SJCRH30 (cell line): ENCODE measurements around the gene TNFRSF12A. TPM values are rescaled to one million over a fixed set of nuclear protein-coding genes. Genes with fewer than 3 reads are reported as not detected.
A peak's percentile ranks its signal among the peaks of the same experiment; 100 is the strongest.

ENCODE experiments used
- DNase-seq, 2 experiments: peaks; one replicate each; pipeline ENCODE4 v3.0.0-alpha.2; 2015 to 2020
- H3K27ac ChIP-seq: fragments of 250-450 bp; sonication (Bioruptor Pico); 2 replicates; pipeline ENCODE4 v1.5.1; 2020; ENCODE audit warnings: mild to moderate bottlenecking, moderate library complexity
- H3K27me3 ChIP-seq: fragments of 250-450 bp; sonication (Bioruptor Pico); 2 replicates; pipeline ENCODE4 v1.5.1; 2020; ENCODE audit warnings: mild to moderate bottlenecking, moderate library complexity
- H3K36me3 ChIP-seq: fragments of 250-450 bp; sonication (Bioruptor Pico); 2 replicates; pipeline ENCODE4 v1.5.1; 2020; ENCODE audit warnings: mild to moderate bottlenecking, moderate library complexity
- H3K4me1 ChIP-seq: fragments of 250-450 bp; sonication (Bioruptor Pico); 2 replicates; pipeline ENCODE4 v1.5.1; 2020; ENCODE audit warnings: mild to moderate bottlenecking, moderate library complexity
- H3K4me3 ChIP-seq: fragments of 250-450 bp; sonication (Bioruptor Pico); 2 replicates; pipeline ENCODE4 v1.5.1; 2020; ENCODE audit warnings: mild to moderate bottlenecking, moderate library complexity
- H3K9me3 ChIP-seq: fragments of 250-450 bp; sonication (Bioruptor Pico); replicated peaks from 2 replicates; pipeline ENCODE4 v1.5.1; 2020; ENCODE audit warnings: mild to moderate bottlenecking, moderate library complexity
- total RNA-seq: library from RNA; depleted of rRNA; stranded (reverse); fragments of >200 nt; shearing (Covaris generic); gene quantifications from 2 replicates; pipeline ENCODE4 v1.2.3, GENCODE V29; 2014; rRNA removed

TNFRSF12A gene, protein sequence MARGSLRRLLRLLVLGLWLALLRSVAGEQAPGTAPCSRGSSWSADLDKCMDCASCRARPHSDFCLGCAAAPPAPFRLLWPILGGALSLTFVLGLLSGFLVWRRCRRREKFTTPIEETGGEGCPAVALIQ
- 29.0 and 32.1 TPM in 2 replicates for total RNA-seq

DNA sequence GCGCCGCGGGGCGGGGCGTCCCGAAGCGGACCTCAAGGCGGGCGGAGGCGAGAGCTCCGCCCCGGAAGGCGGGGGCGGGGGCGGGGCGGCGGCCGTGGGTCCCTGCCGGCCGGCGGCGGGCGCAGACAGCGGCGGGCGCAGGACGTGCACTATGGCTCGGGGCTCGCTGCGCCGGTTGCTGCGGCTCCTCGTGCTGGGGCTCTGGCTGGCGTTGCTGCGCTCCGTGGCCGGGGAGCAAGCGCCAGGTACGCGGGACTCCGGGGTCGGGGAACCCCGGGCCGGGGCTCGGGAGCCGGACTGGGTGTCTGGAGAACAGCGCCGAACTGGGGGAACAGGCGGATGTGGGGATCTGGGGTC, at the start of gene TNFRSF12A:
TNFRSF12A (plus strand) TSS at position 122 of the 357 bp plus-strand sequence; CDS start at position 152, 30 bp downstream.
- H3K9me3 ChIP-seq, result no peaks in the 10 kb centered on the region
- peak; percentile 77 to 85 for DNase-seq
- peak within 1 kb of the TSS; percentile 95 for H3K27ac ChIP-seq
- peaks cover 7% of the 10 kb centered on the region for H3K36me3 ChIP-seq
- H3K4me1 ChIP-seq, result peaks cover 12% of the 10 kb centered on the region
- H3K27me3 ChIP-seq, result no peaks in the 10 kb centered on the region
- H3K4me3 ChIP-seq, result peak within 1 kb of the TSS; percentile 95

DNA sequence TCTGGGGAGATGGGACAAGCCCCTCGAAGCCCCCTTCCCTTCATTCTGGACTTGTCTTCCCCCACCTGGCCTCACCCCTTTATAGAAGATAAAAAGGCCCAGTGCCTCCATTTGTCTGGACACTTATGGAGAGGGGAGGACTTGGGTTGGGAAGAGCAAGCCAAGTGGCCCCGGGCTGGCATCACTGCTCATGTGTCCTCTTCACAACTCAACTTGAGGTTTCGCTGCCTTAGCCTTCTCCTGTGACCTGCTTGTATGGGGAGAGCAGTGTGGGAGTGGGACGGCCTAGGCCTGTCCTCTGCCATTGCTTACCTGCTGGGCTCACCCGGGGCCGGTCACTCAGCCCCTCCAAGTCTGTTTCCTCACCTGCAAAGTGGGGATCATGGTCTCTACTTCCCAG, 49.6 kb upstream of the TNFRSF12A start:
- peak overlapping the region; percentile 66 for H3K27ac ChIP-seq
- no peaks in the 10 kb centered on the region for H3K9me3 ChIP-seq
- DNase-seq, result no peak
- H3K36me3 ChIP-seq, result peaks cover 22% of the 10 kb centered on the region
- H3K27me3 ChIP-seq, result no peaks in the 10 kb centered on the region
- peak overlapping the region; percentile 71 for H3K4me3 ChIP-seq
- peaks cover 6% of the 10 kb centered on the region; the same call in 1 of the 2 replicates for H3K4me1 ChIP-seq

DNA sequence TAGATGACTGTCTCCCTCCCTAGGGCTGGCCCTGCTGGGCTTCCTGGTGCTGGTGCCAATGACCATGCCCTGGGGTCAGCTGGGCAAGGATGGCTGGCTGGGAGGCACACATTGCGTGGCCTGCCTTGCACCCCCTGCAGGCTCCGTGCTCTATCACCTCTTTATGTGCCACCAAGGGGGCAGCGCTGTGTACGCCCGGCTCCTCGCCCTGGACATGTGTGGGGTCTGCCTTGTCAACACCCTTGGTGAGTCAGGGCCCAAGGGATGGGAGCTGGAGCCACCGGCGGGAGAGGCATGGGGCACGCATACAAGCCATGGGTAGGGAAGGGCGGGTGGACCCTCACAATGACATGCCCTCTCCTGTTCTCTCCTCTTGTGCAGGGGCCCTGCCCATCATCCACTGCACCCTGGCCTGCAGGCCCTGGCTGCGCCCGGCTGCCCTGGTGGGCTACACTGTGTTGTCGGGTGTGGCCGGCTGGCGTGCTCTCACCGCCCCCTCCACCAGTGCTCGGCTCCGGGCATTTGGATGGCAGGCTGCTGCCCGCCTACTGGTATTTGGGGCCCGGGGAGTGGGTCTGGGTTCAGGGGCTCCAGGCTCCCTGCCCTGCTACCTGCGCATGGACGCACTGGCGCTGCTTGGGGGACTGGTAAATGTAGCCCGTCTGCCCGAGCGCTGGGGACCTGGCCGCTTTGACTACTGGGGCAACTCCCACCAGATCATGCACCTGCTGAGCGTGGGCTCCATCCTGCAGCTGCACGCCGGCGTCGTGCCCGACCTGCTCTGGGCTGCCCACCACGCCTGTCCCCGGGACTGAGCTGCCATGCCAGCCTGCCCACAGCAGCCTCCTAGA, 48.8 kb upstream of the TNFRSF12A start:
- no peaks in the 10 kb centered on the region for H3K27me3 ChIP-seq
- no peak for DNase-seq
- H3K4me3 ChIP-seq, result no peak overlapping the region; the same call in 1 of the 2 replicates
- H3K27ac ChIP-seq, result no peak overlapping the region
- H3K9me3 ChIP-seq, result no peaks in the 10 kb centered on the region
- H3K36me3 ChIP-seq, result peaks cover 26% of the 10 kb centered on the region
- peaks cover 6% of the 10 kb centered on the region; the same call in 1 of the 2 replicates for H3K4me1 ChIP-seq

DNA sequence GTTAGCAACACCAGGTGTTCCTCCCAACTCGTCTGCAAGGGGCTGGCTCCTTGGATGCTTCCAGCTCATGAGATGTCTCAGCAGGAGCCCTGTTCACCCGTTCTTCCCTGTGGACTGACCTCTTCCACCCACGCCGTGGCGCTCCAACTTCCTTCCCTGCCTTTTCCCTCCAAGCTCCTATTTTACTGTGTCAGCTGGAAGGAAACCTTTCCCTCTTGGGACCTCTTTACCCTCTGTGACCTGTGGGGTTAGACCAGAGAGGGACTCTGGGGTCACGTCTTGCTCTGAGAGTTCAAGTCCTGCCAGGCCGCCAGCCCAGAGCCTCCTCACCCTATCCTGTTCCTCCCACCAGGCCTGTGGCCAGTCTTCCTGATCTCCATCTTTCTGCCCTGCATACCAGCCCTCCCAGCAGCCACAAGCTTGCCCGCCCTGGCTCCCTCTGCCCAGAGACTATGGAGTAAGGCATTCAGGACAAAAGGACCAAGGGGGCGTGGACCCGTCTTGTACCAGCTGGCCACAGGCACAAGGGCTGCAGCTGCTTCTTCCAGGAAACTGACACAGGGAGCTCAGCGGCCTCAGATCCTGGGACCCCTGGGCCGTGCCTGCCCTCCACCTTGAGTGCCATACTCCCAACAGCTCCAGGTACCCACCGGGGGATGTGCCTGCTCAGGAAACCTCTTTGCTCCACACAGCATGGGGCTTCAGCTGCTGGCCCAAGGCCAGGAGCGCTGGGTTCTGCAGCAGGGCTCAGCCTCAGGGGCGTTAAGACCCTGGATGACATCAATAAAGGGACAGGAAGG, 48.0 kb upstream of the TNFRSF12A start:
- no peaks in the 10 kb centered on the region for H3K9me3 ChIP-seq
- H3K4me3 ChIP-seq, result no peak overlapping the region
- H3K27ac ChIP-seq, result no peak overlapping the region
- peaks cover 32% of the 10 kb centered on the region for H3K36me3 ChIP-seq
- H3K27me3 ChIP-seq, result no peaks in the 10 kb centered on the region
- H3K4me1 ChIP-seq, result peaks cover 6% of the 10 kb centered on the region; the same call in 1 of the 2 replicates
- no peak for DNase-seq

DNA sequence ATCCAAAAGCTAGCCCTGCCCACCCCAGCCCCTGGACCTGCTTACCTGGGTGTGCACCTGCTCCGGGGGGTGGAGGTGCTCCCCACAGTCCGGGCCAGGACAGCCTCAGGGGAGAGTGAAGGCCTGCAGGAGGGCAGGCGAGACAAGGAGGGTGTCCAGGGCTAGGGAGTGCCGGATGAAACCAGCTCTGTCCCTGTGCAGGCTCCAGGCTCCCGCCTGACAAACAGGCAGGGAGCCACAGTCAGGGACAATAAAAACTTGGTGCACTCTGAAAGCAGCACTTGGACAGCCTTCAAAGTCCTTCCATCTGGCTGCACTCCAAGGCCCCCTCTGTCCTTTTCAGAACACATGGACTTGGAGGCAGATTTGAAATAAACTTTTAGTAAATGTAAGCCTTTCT, 47.1 kb upstream of the TNFRSF12A start:
- Histone ChIP-seq H3K27ac (no peak overlapping the region), H3K4me3 (no peak overlapping the region), H3K36me3 (peaks cover 28% of the 10 kb centered on the region), H3K9me3 (no peaks in the 10 kb centered on the region), H3K4me1 (peaks cover 6% of the 10 kb centered on the region; the same call in 1 of the 2 replicates), H3K27me3 (no peaks in the 10 kb centered on the region)
- no peak for DNase-seq

DNA sequence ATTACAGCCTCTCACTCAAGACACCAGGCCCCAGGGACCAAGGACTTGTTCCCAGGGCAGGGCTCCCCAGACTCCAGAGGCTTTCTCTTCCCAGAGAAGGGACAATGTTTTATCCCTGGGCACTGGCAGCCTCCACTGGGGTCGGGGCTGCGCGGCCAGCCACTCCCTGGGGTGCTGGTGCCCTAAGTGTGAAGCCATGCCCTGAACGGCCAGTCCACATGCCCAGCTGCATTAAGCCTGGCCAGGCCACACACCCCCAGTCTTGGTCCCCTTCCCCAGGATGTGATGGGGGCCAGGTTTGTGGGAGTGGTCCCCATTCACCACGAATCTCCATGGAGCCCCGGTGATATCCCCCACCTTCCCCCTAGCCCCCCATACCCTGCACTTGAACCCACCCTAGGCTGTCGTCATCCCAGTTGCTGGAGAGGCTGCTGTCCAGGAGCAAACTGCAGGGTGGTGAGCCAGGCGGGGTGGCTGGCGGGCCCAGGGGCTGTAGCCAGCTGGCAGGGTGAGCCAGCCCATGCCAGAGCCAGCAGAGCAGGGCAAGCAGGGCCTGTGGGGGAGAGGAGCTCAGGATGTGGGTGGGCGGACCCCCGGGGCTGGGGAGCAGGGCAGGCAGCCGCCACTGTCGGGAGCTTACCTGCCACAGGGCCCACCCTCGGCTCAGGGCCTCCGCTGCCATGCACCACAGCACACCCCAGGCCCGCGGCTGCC, 46.4 kb upstream of the TNFRSF12A start:
- no peak for DNase-seq
- Histone ChIP-seq H3K27ac (no peak overlapping the region), H3K27me3 (no peaks in the 10 kb centered on the region), H3K9me3 (no peaks in the 10 kb centered on the region), H3K4me3 (no peak overlapping the region), H3K4me1 (peaks cover 6% of the 10 kb centered on the region; the same call in 1 of the 2 replicates), H3K36me3 (peaks cover 30% of the 10 kb centered on the region)

DNA sequence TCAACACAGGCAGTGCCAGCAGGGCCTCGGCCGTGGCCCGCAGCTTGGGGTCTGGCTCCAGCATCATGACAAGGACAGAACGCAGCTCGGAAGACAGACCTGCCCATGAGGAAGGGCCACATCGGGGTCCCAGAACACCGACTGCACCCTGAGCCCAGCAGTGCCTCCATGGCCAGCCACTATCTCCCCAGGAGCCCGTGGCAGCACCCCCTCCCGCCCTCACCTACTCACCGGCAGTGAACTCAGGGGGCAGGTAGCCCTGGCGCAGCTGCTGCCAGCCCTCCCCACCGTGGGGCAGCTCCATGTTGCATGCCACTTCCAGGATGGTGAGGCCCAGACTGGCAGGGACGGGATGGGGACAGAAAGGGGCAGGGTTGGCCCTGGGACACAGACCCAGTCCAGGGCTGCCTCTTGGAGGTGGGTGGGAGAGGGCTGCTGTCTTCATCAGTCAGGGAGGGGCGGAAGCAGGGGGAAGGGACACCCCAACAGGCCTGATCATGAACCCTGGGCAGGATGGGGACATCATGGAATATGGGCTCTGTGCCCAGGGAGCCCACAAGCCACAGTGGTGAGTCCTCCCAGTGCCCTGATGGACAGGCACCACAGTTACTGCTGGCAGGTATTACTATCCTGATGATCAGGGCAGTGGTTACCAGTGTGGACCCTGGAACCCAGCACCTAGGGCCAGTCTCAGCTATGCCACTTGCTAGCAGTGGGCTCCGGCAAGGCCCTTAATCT, 45.7 kb upstream of the TNFRSF12A start:
- Histone ChIP-seq H3K27ac (no peak overlapping the region), H3K4me3 (no peak overlapping the region), H3K4me1 (peaks cover 6% of the 10 kb centered on the region; the same call in 1 of the 2 replicates), H3K27me3 (no peaks in the 10 kb centered on the region), H3K9me3 (no peaks in the 10 kb centered on the region), H3K36me3 (peaks cover 30% of the 10 kb centered on the region)
- no peak for DNase-seq

DNA sequence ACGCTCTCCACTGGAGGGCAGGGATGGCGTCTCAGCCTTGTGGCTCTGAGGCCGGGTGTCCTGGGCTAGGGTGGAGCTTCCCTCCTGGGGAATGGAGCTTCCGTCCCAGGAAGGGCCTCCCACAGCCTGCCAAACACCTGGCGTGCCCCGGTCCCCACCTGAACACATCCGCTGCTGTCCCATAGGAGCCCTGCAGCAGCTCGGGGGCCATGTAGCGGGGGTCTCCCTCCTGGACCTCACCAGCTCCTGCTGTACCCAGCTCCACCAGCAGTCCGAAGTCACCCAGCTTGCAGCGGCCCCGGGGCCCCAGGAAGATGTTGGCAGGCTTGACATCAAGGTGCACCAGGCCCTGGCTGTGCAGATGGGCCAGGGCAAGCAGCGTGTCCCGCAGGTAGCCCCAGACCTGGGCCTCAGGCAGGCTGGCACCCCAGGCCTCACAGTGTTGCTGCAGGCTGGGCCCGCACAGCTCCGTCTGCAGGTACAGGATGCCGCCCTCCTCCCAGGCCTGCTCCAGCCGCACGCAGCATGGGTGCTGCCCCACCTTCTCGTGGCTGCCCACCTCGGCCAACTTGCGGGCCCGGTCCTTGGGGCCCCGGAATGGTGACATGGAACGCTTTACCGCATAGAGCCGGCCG, 44.9 kb upstream of the TNFRSF12A start:
- Histone ChIP-seq H3K9me3 (no peaks in the 10 kb centered on the region), H3K4me1 (peaks cover 6% of the 10 kb centered on the region; the same call in 1 of the 2 replicates), H3K27ac (no peak overlapping the region), H3K4me3 (no peak overlapping the region), H3K36me3 (peaks cover 30% of the 10 kb centered on the region), H3K27me3 (no peaks in the 10 kb centered on the region)
- DNase-seq, result no peak

DNA sequence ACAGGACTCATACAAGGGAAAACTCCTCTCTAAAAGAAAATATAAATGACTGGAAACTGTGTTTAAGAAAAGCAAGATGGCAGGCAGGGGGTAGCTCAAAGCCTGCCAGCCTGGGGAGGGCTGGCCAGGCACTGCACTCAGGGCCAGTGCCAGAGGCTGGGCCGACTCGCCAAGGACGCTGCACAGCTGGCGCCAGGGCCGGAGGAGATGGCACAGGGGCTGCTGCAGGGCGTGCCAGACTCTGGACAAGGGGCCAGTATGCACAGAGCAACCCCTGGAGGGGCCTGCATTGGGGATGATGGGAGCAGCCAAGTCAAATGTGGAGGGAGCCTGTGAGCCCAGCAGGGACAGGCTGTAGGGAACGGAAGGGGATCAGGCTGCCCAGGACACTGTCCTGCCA, 44.0 kb upstream of the TNFRSF12A start:
- no peak overlapping the region for H3K4me3 ChIP-seq
- DNase-seq, result no peak
- H3K27me3 ChIP-seq, result no peaks in the 10 kb centered on the region
- no peak overlapping the region for H3K27ac ChIP-seq
- H3K9me3 ChIP-seq, result no peaks in the 10 kb centered on the region
- peaks cover 3% of the 10 kb centered on the region for H3K4me1 ChIP-seq
- H3K36me3 ChIP-seq, result peaks cover 30% of the 10 kb centered on the region

DNA sequence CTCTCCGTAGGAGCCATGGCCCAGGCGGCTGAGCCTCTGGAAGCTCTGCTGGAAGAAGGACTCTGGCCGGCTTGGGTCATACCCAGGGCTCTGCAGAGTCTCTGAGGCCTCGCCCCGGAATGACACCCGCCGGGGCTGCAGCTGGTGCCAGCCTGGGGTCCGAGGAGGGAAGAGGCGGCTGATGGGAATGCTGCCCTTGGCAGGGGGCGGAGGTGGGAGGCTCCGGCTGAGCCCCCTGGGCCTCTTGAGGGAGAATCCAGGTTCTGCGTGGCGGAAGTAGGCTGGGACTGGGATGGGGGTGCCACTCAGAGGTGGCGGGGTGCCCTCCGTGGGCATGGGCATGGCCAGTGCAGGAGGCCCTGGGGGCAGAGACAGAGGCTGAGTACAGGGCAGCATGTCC, 43.5 kb upstream of the TNFRSF12A start:
- Histone ChIP-seq H3K9me3 (no peaks in the 10 kb centered on the region), H3K36me3 (peaks cover 30% of the 10 kb centered on the region), H3K27ac (no peak overlapping the region), H3K4me1 (peaks cover 6% of the 10 kb centered on the region), H3K27me3 (no peaks in the 10 kb centered on the region), H3K4me3 (no peak overlapping the region)
- DNase-seq, result no peak

DNA sequence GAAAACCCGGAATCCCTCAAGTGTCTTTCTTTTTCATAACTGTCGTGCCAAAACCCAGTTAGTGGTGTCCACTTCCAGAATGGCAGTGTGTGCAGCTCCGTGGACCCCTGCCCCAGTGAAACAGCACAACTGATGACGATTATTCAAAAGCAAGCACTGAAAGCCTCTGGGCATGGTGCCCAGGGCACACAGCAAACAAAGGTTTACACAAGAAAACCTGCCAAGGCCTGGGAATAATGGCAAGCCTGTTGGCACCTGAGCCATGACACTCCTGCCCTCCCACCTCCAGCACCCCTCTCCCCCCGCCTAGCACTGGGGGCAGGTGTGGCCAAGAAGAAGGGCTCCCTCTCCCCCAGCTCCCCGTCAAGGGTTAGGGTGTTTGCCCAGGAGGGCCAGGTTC, 42.7 kb upstream of the TNFRSF12A start:
- H3K27ac ChIP-seq, result no peak overlapping the region
- H3K27me3 ChIP-seq, result no peaks in the 10 kb centered on the region
- H3K36me3 ChIP-seq, result peaks cover 28% of the 10 kb centered on the region
- no peak overlapping the region for H3K4me3 ChIP-seq
- no peak for DNase-seq
- H3K4me1 ChIP-seq, result peaks cover 10% of the 10 kb centered on the region
- no peaks in the 10 kb centered on the region for H3K9me3 ChIP-seq

DNA sequence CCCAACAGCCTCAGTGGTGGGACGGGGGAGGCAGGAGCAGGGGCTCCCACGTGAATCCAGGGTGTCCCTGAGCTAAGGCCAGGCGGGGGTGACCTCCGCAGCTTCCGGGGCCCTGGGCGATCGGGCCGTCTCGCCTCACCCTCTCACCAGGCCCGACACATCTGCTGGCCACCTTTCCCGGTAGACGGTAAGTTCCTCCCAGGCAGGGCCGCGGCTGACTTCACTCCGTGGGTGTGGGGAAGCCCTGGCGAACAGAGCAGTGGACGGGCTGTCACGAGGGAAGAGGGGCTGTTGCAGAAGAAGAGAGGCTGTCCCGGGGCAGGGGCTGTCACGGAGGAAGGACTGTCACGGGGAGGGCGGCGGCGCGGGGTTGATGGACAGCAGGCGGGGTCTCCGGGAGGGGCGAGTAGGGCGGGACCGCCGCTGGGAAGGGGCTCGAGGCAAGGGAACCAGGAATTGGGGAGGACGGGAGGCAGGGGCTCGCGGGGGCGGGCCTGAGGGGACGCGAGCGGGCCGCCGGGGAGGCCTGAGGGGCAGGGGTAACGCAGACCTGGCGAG, 40.4 kb upstream of the TNFRSF12A start:
- Histone ChIP-seq H3K36me3 (peaks cover 21% of the 10 kb centered on the region), H3K9me3 (no peaks in the 10 kb centered on the region), H3K27me3 (no peaks in the 10 kb centered on the region), H3K4me3 (peak overlapping the region; percentile 90), H3K27ac (peak overlapping the region; percentile 80), H3K4me1 (peaks cover 22% of the 10 kb centered on the region)
- DNase-seq, result peak in 1 of 2 experiments; percentile 45
